Measurements from ENCODE around the gene PRKCA.
"Not testable (repeated sequence)": the region's sequence is repeated elsewhere in the genome, so short reads cannot be mapped to it uniquely, and the experiment has no call there.

The PRKCA gene

GRCh38 chr17:66400041-66400688 is 97.8 kb downstream of the PRKCA start:
- intact Hi-C loops (cut with DNase I); DNase-seq: not testable (repeated sequence)

- intact Hi-C loops (cut with DNase I): no loop called here
- DNase-seq: no peak
Measured at GRCh38 chr17:66400698-66401097, 98.3 kb downstream of the PRKCA start.

- DNase-seq: no peak
- intact Hi-C loops (cut with DNase I): no loop called here
Measured at GRCh38 chr17:66401364-66401763, 99.0 kb downstream of the PRKCA start.

- DNase-seq: peak in 1 of 42 donors; percentile 15
- intact Hi-C loops (cut with DNase I): no loop called here
Measured at GRCh38 chr17:66403846-66404556, 101.6 kb downstream of the PRKCA start.

GRCh38 chr17:66405836-66406677 is 103.6 kb downstream of the PRKCA start:
- intact Hi-C loops (cut with DNase I): no loop called here
- peak in 9 of 42 donors; percentile 23 to 57 (median 36) for DNase-seq

- intact Hi-C loops (cut with DNase I): no loop called here
- peak in 1 of 42 donors; percentile 55 for DNase-seq
Measured at GRCh38 chr17:66406701-66407644, 104.6 kb downstream of the PRKCA start.

- no peak for DNase-seq
- intact Hi-C loops (cut with DNase I): no loop called here
Measured at GRCh38 chr17:66407864-66408263, 105.5 kb downstream of the PRKCA start.

GRCh38 chr17:66411520-66411919 is 109.1 kb downstream of the PRKCA start:
- DNase-seq: no peak
- intact Hi-C loops (cut with DNase I): no loop called here

GRCh38 chr17:66412857-66413558 is 110.6 kb downstream of the PRKCA start:
- DNase-seq: no peak
- intact Hi-C loops (cut with DNase I): no loop called here

GRCh38 chr17:66413559-66414520 is 111.4 kb downstream of the PRKCA start:
- intact Hi-C loops (cut with DNase I): no loop called here
- no peak for DNase-seq

- no peak for DNase-seq
- intact Hi-C loops (cut with DNase I): no loop called here
Measured at GRCh38 chr17:66414561-66415175, 112.3 kb downstream of the PRKCA start.

GRCh38 chr17:66415366-66416206 is 113.2 kb downstream of the PRKCA start:
- DNase-seq: no peak
- intact Hi-C loops (cut with DNase I): no loop called here

- DNase-seq: no peak
- intact Hi-C loops (cut with DNase I): no loop called here
Measured at GRCh38 chr17:66416207-66416940, 114.0 kb downstream of the PRKCA start.

GRCh38 chr17:66417300-66417719 is 114.9 kb downstream of the PRKCA start:
- intact Hi-C loops (cut with DNase I): no loop called here
- DNase-seq: no peak

GRCh38 chr17:66420961-66421371 is 118.6 kb downstream of the PRKCA start:
- DNase-seq: no peak

More at GRCh38 chr17:66420961-66421371, 118.6 kb downstream of the PRKCA start:
- intact Hi-C loops (cut with DNase I): no loop called here

Data from head of caudate nucleus (tissue), 42 donors.